ENCODE results near the gene NRN1. TPM values are rescaled to one million over a fixed set of nuclear protein-coding genes. Genes with fewer than 3 reads are reported as not detected.
A peak's percentile ranks its signal among the peaks of the same experiment; 100 is the strongest.

Gene NRN1
- total RNA-seq, 1 donor from 2014 or later, result 0.75 TPM

GRCh38 chr6:6007366-6008088, 802 bp upstream of the NRN1 start:
- DNase-seq (ENCODE audit: low spot score), result no peak
- peak overlapping the region; percentile 19 for H3K27ac Mint-ChIP-seq
- peak overlapping the region; percentile 81 for H3K4me3 Mint-ChIP-seq (ENCODE audit: low read depth)
- peaks cover 16% of the 10 kb centered on the region for H3K36me3 Mint-ChIP-seq (ENCODE audit: low read depth)
- H3K4me1 Mint-ChIP-seq (ENCODE audit: low read depth), result peaks cover 36% of the 10 kb centered on the region
- H3K9me3 Mint-ChIP-seq, result peaks cover 20% of the 10 kb centered on the region
- H3K27me3 Mint-ChIP-seq (ENCODE audit: low read depth), result peaks cover 73% of the 10 kb centered on the region
- intact Hi-C loops (cut with micrococcal nuclease), result loop anchor here (2.0 to 5.0 kb wide), 2 partner anchors 13 to 540 kb away; no protein-coding TSS in a partner anchor

- no peak for DNase-seq (ENCODE audit: low spot score)
- no peak overlapping the region for H3K27ac Mint-ChIP-seq
- peaks cover 20% of the 10 kb centered on the region for H3K9me3 Mint-ChIP-seq
- H3K4me1 Mint-ChIP-seq (ENCODE audit: low read depth), result peaks cover 38% of the 10 kb centered on the region
- intact Hi-C loops (cut with micrococcal nuclease), result loop anchor here (1.0 to 5.0 kb wide), 2 partner anchors 8 to 541 kb away; no protein-coding TSS in a partner anchor
- H3K27me3 Mint-ChIP-seq (ENCODE audit: low read depth), result peaks cover 77% of the 10 kb centered on the region
- H3K4me3 Mint-ChIP-seq (ENCODE audit: low read depth), result no peak overlapping the region
- H3K36me3 Mint-ChIP-seq (ENCODE audit: low read depth), result peaks cover 16% of the 10 kb centered on the region
These were observed 708 bp downstream of the NRN1 start for GRCh38 chr6:6006006-6006427.

- Mint-ChIP-seq H3K36me3 (ENCODE audit: low read depth) (peaks cover 18% of the 10 kb centered on the region), H3K4me1 (ENCODE audit: low read depth) (peaks cover 38% of the 10 kb centered on the region), H3K9me3 (peaks cover 23% of the 10 kb centered on the region), H3K4me3 (ENCODE audit: low read depth) (peak overlapping the region; percentile 66), H3K27ac (peak overlapping the region; percentile 79), H3K27me3 (ENCODE audit: low read depth) (peaks cover 80% of the 10 kb centered on the region)
- intact Hi-C loops (cut with micrococcal nuclease), result loop anchor here (1.0 to 5.0 kb wide), 2 partner anchors 7 to 542 kb away; no protein-coding TSS in a partner anchor
- no peak for DNase-seq (ENCODE audit: low spot score)
These were observed 1.4 kb downstream of the NRN1 start for GRCh38 chr6:6005051-6006005.

- Mint-ChIP-seq H3K27ac (peak overlapping the region; percentile 57), H3K4me3 (ENCODE audit: low read depth) (peak overlapping the region; percentile 79), H3K36me3 (ENCODE audit: low read depth) (peaks cover 25% of the 10 kb centered on the region), H3K27me3 (ENCODE audit: low read depth) (peaks cover 82% of the 10 kb centered on the region), H3K9me3 (peaks cover 31% of the 10 kb centered on the region), H3K4me1 (ENCODE audit: low read depth) (peaks cover 40% of the 10 kb centered on the region)
- DNase-seq (ENCODE audit: low spot score), result no peak
- intact Hi-C loops (cut with micrococcal nuclease), result loop anchor here (5.0 kb wide), 1 partner anchor 917 kb away; the partner anchor contains the start of gene PPP1R3G
These were observed 2.2 kb downstream of the NRN1 start for GRCh38 chr6:6004390-6004995.

GRCh38 chr6:6003621-6004366, 2.9 kb downstream of the NRN1 start:
- Mint-ChIP-seq H3K4me1 (ENCODE audit: low read depth) (peaks cover 37% of the 10 kb centered on the region), H3K36me3 (ENCODE audit: low read depth) (peaks cover 27% of the 10 kb centered on the region), H3K9me3 (peaks cover 32% of the 10 kb centered on the region), H3K27me3 (ENCODE audit: low read depth) (peaks cover 82% of the 10 kb centered on the region), H3K27ac (peak overlapping the region; percentile 57), H3K4me3 (ENCODE audit: low read depth) (peak overlapping the region; percentile 79)
- DNase-seq (ENCODE audit: low spot score), result no peak
- intact Hi-C loops (cut with micrococcal nuclease), result loop anchor here (5.0 kb wide), 1 partner anchor 916 kb away; the partner anchor contains the start of gene PPP1R3G

GRCh38 chr6:6002848-6003620, 3.7 kb downstream of the NRN1 start:
- H3K4me3 Mint-ChIP-seq (ENCODE audit: low read depth), result peak overlapping the region; percentile 17
- peaks cover 32% of the 10 kb centered on the region for H3K9me3 Mint-ChIP-seq
- peaks cover 29% of the 10 kb centered on the region for H3K36me3 Mint-ChIP-seq (ENCODE audit: low read depth)
- peaks cover 40% of the 10 kb centered on the region for H3K4me1 Mint-ChIP-seq (ENCODE audit: low read depth)
- peaks cover 86% of the 10 kb centered on the region for H3K27me3 Mint-ChIP-seq (ENCODE audit: low read depth)
- intact Hi-C loops (cut with micrococcal nuclease), result loop anchor here (5.0 kb wide), 1 partner anchor 916 kb away; the partner anchor contains the start of gene PPP1R3G
- DNase-seq (ENCODE audit: low spot score), result no peak
- H3K27ac Mint-ChIP-seq, result peak overlapping the region; percentile 14

GRCh38 chr6:6002005-6002847, 4.5 kb downstream of the NRN1 start:
- Mint-ChIP-seq H3K4me3 (ENCODE audit: low read depth) (no peak overlapping the region), H3K9me3 (peaks cover 32% of the 10 kb centered on the region), H3K36me3 (ENCODE audit: low read depth) (peaks cover 29% of the 10 kb centered on the region), H3K4me1 (ENCODE audit: low read depth) (peaks cover 43% of the 10 kb centered on the region), H3K27ac (no peak overlapping the region), H3K27me3 (ENCODE audit: low read depth) (peaks cover 87% of the 10 kb centered on the region)
- intact Hi-C loops (cut with micrococcal nuclease), result loop anchor here (5.0 kb wide), 1 partner anchor 915 kb away; the partner anchor contains the start of gene PPP1R3G
- no peak for DNase-seq (ENCODE audit: low spot score)

GRCh38 chr6:6001443-6001842, 5.3 kb downstream of the NRN1 start:
- H3K27ac Mint-ChIP-seq, result no peak overlapping the region
- H3K27me3 Mint-ChIP-seq (ENCODE audit: low read depth), result peaks cover 85% of the 10 kb centered on the region
- peaks cover 32% of the 10 kb centered on the region for H3K9me3 Mint-ChIP-seq
- no peak overlapping the region for H3K4me3 Mint-ChIP-seq (ENCODE audit: low read depth)
- intact Hi-C loops (cut with micrococcal nuclease), result loop anchor here (5.0 kb wide), 1 partner anchor 914 kb away; the partner anchor contains the start of gene PPP1R3G
- peaks cover 29% of the 10 kb centered on the region for H3K36me3 Mint-ChIP-seq (ENCODE audit: low read depth)
- peaks cover 44% of the 10 kb centered on the region for H3K4me1 Mint-ChIP-seq (ENCODE audit: low read depth)
- DNase-seq (ENCODE audit: low spot score), result no peak

- peaks cover 30% of the 10 kb centered on the region for H3K9me3 Mint-ChIP-seq
- H3K4me1 Mint-ChIP-seq (ENCODE audit: low read depth), result peaks cover 49% of the 10 kb centered on the region
- DNase-seq (ENCODE audit: low spot score), result no peak
- intact Hi-C loops (cut with micrococcal nuclease), result loop anchor here (5.0 kb wide), 3 partner anchors 528 to 1727 kb away; partner anchors contain the start of genes BMP6 and PPP1R3G
- peaks cover 19% of the 10 kb centered on the region for H3K36me3 Mint-ChIP-seq (ENCODE audit: low read depth)
- H3K4me3 Mint-ChIP-seq (ENCODE audit: low read depth), result no peak overlapping the region
- H3K27ac Mint-ChIP-seq, result peak overlapping the region; percentile 48
- peaks cover 85% of the 10 kb centered on the region for H3K27me3 Mint-ChIP-seq (ENCODE audit: low read depth)
These were observed 6.8 kb downstream of the NRN1 start for GRCh38 chr6:5999688-6000608.
